HL-60 (cell line): ENCODE results near the gene ALKBH6.

Experiments
- DNase-seq, 2 experiments: peaks; one replicate each; pipeline ENCODE4 v3.0.0-alpha.2; 2010 to 2020; ENCODE audit warnings: low read depth in 1 of 2, low spot score in 1 of 2
- H3K27ac ChIP-seq: fragments of 250-450 bp; sonication (Bioruptor Pico); replicated peaks from 2 replicates; pipeline ENCODE4 v1.5.1; 2020; ENCODE audit warnings: mild to moderate bottlenecking, moderate library complexity
- H3K27me3 ChIP-seq: fragments of 250-450 bp; sonication (Bioruptor Pico); 2 replicates; pipeline ENCODE4 v1.5.1; 2021; ENCODE audit warnings: mild to moderate bottlenecking, moderate library complexity; ENCODE audit not compliant: insufficient read depth, poor library complexity, severe bottlenecking
- H3K4me3 ChIP-seq: replicated peaks from 2 replicates; pipeline ENCODE4 v1.5.1; 2011; ENCODE audit warnings: mild to moderate bottlenecking, control low read depth, low read length; ENCODE audit not compliant: insufficient read depth
- CTCF ChIP-seq: IDR thresholded peaks from one replicate; pipeline ENCODE4 v1.5.1; 2011; ENCODE audit warnings: low read length, control low read depth, inconsistent platforms; ENCODE audit not compliant: insufficient read depth
- GABPA ChIP-seq: IDR thresholded peaks from 2 replicates; pipeline ENCODE4 v1.6.1; 2012; ENCODE audit warnings: low read depth
- POLR2AphosphoS5 ChIP-seq: IDR thresholded peaks from 2 replicates; pipeline ENCODE4 v1.6.1; 2012; ENCODE audit warnings: low read depth
- REST ChIP-seq: IDR thresholded peaks from 2 replicates; pipeline ENCODE4 v1.6.1; 2012; ENCODE audit warnings: low read depth; ENCODE audit not compliant: insufficient replicate concordance
- SPI1 ChIP-seq: IDR thresholded peaks from 2 replicates; pipeline ENCODE4 v1.6.1; 2012; ENCODE audit warnings: low read depth, mild to moderate bottlenecking, borderline replicate concordance

ALKBH6 gene

GRCh38 chr19:36001605-36002004 is 12.4 kb downstream of the ALKBH6 start:
- no peak for DNase-seq
- TF ChIP-seq CTCF = no peak
- TF ChIP-seq SPI1 = no peak
- TF ChIP-seq POLR2AphosphoS5 = no peak
- no peak for TF ChIP-seq GABPA
- no peak for TF ChIP-seq REST
- no peak overlapping the region for H3K4me3 ChIP-seq

GRCh38 chr19:35996777-35997176 is 17.2 kb downstream of the ALKBH6 start:
- Histone ChIP-seq H3K4me3 (no peak overlapping the region), H3K27ac (no peak overlapping the region), H3K27me3 (no peaks in the 10 kb centered on the region)
- TF ChIP-seq POLR2AphosphoS5 (no peak), SPI1 (no peak), CTCF (no peak), REST (no peak), GABPA (no peak)
- DNase-seq = no peak

More at GRCh38 chr19:36001605-36002004, 12.4 kb downstream of the ALKBH6 start:
- H3K27me3 ChIP-seq = no peaks in the 10 kb centered on the region
- no peak overlapping the region for H3K27ac ChIP-seq

DNA sequence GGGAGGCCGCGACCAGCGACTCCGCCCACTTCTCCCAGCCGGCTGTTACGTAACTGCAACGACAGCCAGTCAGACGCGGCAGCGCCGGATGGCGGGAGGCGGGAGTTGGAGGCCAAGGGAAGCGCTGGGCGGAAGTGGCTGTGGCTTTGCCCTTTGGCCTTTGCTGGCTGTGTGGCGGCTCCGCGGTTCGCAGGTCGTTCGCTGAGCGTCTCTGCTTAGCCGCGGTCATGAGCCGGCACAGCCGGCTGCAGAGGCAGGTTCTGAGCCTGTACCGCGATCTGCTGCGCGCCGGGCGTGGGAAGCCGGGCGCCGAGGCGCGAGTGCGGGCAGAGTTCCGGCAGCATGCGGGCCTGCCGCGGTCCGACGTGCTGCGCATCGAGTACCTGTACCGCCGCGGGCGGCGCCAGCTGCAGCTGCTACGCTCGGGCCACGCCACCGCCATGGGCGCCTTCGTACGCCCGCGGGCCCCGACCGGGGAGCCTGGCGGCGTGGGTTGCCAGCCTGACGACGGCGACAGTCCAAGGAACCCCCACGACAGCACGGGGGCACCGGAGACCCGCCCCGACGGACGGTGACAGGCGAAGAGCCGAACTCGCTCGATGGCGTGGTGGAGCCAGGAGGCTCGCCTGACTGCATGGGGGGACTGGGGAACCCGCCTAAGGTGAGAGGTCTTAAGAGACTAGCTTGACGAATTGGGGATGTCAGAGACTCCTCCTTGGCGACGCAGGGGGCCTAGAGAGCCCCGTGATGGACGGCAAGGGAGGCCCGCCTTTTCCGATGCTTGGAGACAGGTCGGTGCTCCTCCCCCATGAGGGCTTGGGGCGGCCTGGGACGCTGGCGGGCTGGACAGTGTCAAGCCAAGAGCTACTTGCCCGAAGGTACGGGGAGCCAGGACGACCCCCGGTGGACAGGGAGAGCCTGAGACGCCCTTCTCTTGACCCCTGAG is 18.7 kb downstream of the ALKBH6 start, which contains the start of gene SDHAF1:
TSS of gene SDHAF1 (plus strand) at position 141 of the 946 bp plus-strand sequence. CDS start at position 228, 87 bp downstream.
- DNase-seq = peak; percentile 92 to 97
- H3K27ac ChIP-seq = peak within 1 kb of the TSS; percentile 83
- H3K27me3 ChIP-seq = no peaks in the 10 kb centered on the region
- TF ChIP-seq SPI1 = peak; percentile 75
- peak; percentile 80 for TF ChIP-seq GABPA
- TF ChIP-seq REST = no peak
- peak; percentile 74; the same call in 1 of the 2 replicates for TF ChIP-seq POLR2AphosphoS5
- no peak for TF ChIP-seq CTCF
- H3K4me3 ChIP-seq = peak within 1 kb of the TSS; percentile 83
